Measurements from ENCODE around the gene FYN. TPM values are rescaled to one million over a fixed set of nuclear protein-coding genes. Genes with fewer than 3 reads are reported as not detected.

FYN gene
- total RNA-seq, 1 experiment from 2014 or later: 18.5 TPM

DNA sequence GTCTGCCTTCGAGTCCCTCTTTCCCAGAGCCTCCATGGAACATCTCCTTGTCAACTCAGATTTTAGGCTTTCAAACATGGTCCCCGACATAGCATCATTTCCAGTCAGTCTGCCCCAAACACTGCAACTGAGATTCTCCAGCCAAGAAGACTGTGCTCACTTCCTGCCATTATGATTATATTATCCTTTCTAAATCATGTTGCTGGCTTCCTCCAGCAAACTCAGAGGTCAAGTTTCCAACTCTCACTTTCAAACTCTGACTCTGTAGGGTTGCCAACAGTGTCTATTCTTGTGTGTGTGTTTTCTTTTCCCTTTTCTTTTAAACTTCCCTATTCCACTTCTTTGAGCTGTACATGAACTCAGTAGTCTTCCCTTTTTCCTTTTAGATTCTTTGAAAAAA is 206.4 kb downstream of the FYN start:
- Histone ChIP-seq H3K79me2 (ENCODE audit: insufficient read depth, low read length) (no peaks in the 10 kb centered on the region), H3K4me1 (ENCODE audit: control insufficient read depth in 1 of 2, insufficient read depth in 2 of 2, low read length in 2 of 2) (no peaks in the 10 kb centered on the region), H3K9ac (ENCODE audit: low read length) (no peak overlapping the region), H2AFZ (ENCODE audit: low read depth, low read length, poor library complexity, severe bottlenecking) (no peak overlapping the region), H3K36me3 (ENCODE audit: control insufficient read depth in 1 of 2, insufficient read depth in 2 of 2, low read length in 2 of 2) (no peaks in the 10 kb centered on the region), H3K9me2 (ENCODE audit: insufficient read depth) (no peaks in the 10 kb centered on the region), H3K27me3 (ENCODE audit: insufficient read depth, low read length) (no peaks in the 10 kb centered on the region), H4K20me1 (ENCODE audit: insufficient read depth) (no peaks in the 10 kb centered on the region), H3K4me3 (replicated peaks in 1 of 2; ENCODE audit: low read depth in 1 of 2, low read length in 2 of 2) (no peak overlapping the region), H3K4me2 (ENCODE audit: low read length) (no peak overlapping the region), H3K27ac (ENCODE audit: low read depth, low read length) (no peak overlapping the region), H3K9me3 (ENCODE audit: control insufficient read depth in 1 of 2, insufficient read depth in 1 of 2, low read depth in 1 of 2, low read length in 2 of 2) (no peaks in the 10 kb centered on the region)
- ChIA-PET RAD21 (ENCODE audit: low non-redundant PET in 1 of 2, low total read pairs in 2 of 2, uncharacterized antibody in 2 of 2, unreplicated experiment in 2 of 2) (no interaction called here), CTCF (no interaction called here), POLR2A (no interaction called here)
- TF ChIP-seq, protein P1, sequence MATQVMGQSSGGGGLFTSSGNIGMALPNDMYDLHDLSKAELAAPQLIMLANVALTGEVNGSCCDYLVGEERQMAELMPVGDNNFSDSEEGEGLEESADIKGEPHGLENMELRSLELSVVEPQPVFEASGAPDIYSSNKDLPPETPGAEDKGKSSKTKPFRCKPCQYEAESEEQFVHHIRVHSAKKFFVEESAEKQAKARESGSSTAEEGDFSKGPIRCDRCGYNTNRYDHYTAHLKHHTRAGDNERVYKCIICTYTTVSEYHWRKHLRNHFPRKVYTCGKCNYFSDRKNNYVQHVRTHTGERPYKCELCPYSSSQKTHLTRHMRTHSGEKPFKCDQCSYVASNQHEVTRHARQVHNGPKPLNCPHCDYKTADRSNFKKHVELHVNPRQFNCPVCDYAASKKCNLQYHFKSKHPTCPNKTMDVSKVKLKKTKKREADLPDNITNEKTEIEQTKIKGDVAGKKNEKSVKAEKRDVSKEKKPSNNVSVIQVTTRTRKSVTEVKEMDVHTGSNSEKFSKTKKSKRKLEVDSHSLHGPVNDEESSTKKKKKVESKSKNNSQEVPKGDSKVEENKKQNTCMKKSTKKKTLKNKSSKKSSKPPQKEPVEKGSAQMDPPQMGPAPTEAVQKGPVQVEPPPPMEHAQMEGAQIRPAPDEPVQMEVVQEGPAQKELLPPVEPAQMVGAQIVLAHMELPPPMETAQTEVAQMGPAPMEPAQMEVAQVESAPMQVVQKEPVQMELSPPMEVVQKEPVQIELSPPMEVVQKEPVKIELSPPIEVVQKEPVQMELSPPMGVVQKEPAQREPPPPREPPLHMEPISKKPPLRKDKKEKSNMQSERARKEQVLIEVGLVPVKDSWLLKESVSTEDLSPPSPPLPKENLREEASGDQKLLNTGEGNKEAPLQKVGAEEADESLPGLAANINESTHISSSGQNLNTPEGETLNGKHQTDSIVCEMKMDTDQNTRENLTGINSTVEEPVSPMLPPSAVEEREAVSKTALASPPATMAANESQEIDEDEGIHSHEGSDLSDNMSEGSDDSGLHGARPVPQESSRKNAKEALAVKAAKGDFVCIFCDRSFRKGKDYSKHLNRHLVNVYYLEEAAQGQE (IDR thresholded peaks at IDR 0.05; ENCODE audit: low read depth): no peak
- TF ChIP-seq, protein P2, sequence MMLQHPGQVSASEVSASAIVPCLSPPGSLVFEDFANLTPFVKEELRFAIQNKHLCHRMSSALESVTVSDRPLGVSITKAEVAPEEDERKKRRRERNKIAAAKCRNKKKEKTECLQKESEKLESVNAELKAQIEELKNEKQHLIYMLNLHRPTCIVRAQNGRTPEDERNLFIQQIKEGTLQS (IDR thresholded peaks at IDR 0.05): no peak
- TF ChIP-seq EZH2 (IDR thresholded peaks at IDR 0.05): no peak
- no peak for TF ChIP-seq ELF1 (IDR thresholded peaks at IDR 0.05; ENCODE audit: borderline replicate concordance, low read depth)
- no peak for TF ChIP-seq TCF7L2 (IDR thresholded peaks at IDR 0.05; ENCODE audit: borderline replicate concordance, extremely low read depth, insufficient read depth, insufficient read length)
- no peak for TF ChIP-seq YY1 (IDR thresholded peaks at IDR 0.05; ENCODE audit: extremely low read depth, insufficient replicate concordance, low read depth, low read length)
- TF ChIP-seq ZFX (IDR thresholded peaks at IDR 0.05): no peak
- no TSS peak for BruUV-seq (replicated peaks)
- ATAC-seq: no peak
- intact Hi-C loops (cut with micrococcal nuclease): no loop called here
- DNase-seq (ENCODE audit: low read depth, low spot score): no peak
